ENCODE data around the gene PYGL.

DNA sequence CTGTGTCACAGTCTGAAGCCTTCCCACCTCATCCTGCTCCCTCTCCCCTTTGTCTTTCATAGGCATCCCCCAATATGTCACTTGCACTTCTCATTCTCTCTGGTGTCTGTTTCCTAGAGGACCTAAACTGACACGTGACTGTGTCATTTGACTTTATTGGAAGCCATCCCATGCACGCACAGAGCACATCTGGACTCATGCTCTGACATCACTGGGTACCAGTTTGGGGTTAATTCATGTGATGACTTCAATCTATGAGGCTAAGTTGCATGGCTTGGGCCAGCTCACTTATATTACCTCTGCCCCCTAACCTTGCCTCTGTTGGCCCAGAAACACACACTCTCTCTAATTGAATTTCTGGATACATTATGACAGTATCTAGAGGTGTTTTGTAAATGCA lies 21.5 kb downstream of the PYGL start:
- no peak for TF ChIP-seq POLR2AphosphoS5 (IDR thresholded peaks at IDR 0.05; ENCODE audit: low read depth)
- TF ChIP-seq, protein P1, sequence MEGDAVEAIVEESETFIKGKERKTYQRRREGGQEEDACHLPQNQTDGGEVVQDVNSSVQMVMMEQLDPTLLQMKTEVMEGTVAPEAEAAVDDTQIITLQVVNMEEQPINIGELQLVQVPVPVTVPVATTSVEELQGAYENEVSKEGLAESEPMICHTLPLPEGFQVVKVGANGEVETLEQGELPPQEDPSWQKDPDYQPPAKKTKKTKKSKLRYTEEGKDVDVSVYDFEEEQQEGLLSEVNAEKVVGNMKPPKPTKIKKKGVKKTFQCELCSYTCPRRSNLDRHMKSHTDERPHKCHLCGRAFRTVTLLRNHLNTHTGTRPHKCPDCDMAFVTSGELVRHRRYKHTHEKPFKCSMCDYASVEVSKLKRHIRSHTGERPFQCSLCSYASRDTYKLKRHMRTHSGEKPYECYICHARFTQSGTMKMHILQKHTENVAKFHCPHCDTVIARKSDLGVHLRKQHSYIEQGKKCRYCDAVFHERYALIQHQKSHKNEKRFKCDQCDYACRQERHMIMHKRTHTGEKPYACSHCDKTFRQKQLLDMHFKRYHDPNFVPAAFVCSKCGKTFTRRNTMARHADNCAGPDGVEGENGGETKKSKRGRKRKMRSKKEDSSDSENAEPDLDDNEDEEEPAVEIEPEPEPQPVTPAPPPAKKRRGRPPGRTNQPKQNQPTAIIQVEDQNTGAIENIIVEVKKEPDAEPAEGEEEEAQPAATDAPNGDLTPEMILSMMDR (IDR thresholded peaks at IDR 0.05; ENCODE audit: insufficient read depth, low read length) = no peak

Data from HL-60 (cell line).